Neuronal stem cell (in vitro differentiated cells): ENCODE results near the gene GNG12.

Experiments
- DNase-seq: peaks from one replicate; pipeline ENCODE4 v3.0.0-alpha.2; 2013; ENCODE audit warnings: low spot score
- H2AFZ ChIP-seq: one replicate; pipeline ENCODE4 v1.6.1; 2013; ENCODE audit warnings: mild to moderate bottlenecking, low read length, inconsistent platforms
- H2AK5ac ChIP-seq: 2 replicates; pipeline ENCODE4 v1.6.1; 2013; ENCODE audit warnings: low read depth, mild to moderate bottlenecking, inconsistent platforms, low read length, moderate library complexity, mixed read lengths
- H2BK120ac ChIP-seq: 2 replicates; pipeline ENCODE4 v1.6.1; 2013; ENCODE audit warnings: low read depth, mild to moderate bottlenecking, inconsistent platforms, low read length, moderate library complexity, mixed read lengths
- H2BK12ac ChIP-seq: one replicate; pipeline ENCODE4 v1.6.1; 2013; ENCODE audit warnings: low read length, inconsistent platforms
- H2BK15ac ChIP-seq: 2 replicates; pipeline ENCODE4 v1.6.1; 2013; ENCODE audit warnings: mild to moderate bottlenecking, low read length, inconsistent platforms, mixed read lengths
- H2BK5ac ChIP-seq: one replicate; pipeline ENCODE4 v1.6.1; 2013; ENCODE audit warnings: inconsistent platforms, mild to moderate bottlenecking, low read length, moderate library complexity
- H3K14ac ChIP-seq: one replicate; pipeline ENCODE4 v1.6.1; 2013; ENCODE audit warnings: low read length, inconsistent platforms
- H3K18ac ChIP-seq: 2 replicates; pipeline ENCODE4 v1.6.1; 2013; ENCODE audit warnings: low read length, inconsistent platforms
- H3K23ac ChIP-seq: 2 replicates; pipeline ENCODE4 v1.6.1; 2013; ENCODE audit warnings: low read depth, mild to moderate bottlenecking, mixed read lengths, low read length, inconsistent platforms; ENCODE audit not compliant: poor library complexity
- H3K27ac ChIP-seq: replicated peaks from 3 replicates; pipeline ENCODE4 v1.5.1; 2013; ENCODE audit warnings: low read length, inconsistent platforms
- H3K27me3 ChIP-seq, 3 experiments: 2 replicates each; pipeline ENCODE4 v1.6.1; 2013; ENCODE audit warnings: low read length in 3 of 3, mild to moderate bottlenecking in 2 of 3, inconsistent platforms in 1 of 3, low read depth in 1 of 3, mixed read lengths in 1 of 3, moderate library complexity in 1 of 3; ENCODE audit not compliant: control insufficient read depth in 3 of 3, insufficient read depth in 3 of 3
- H3K36me3 ChIP-seq, 2 donors: replicated peaks in 1 of 2; 2 replicates each; pipeline ENCODE4 v1.6.1; 2013; ENCODE audit warnings: low read length in 2 of 2; ENCODE audit not compliant: control insufficient read depth in 2 of 2, insufficient read depth in 2 of 2
- H3K4ac ChIP-seq: 2 replicates; pipeline ENCODE4 v1.6.1; 2013; ENCODE audit warnings: inconsistent platforms, mild to moderate bottlenecking, low read length, moderate library complexity
- H3K4me1 ChIP-seq, 2 donors: 1 replicate in 1 of 2; 2 replicates in 1 of 2; pipeline ENCODE4 v1.6.1; 2013; ENCODE audit warnings: low read length in 2 of 2, low read depth in 1 of 2; ENCODE audit not compliant: control insufficient read depth in 2 of 2, insufficient read depth in 1 of 2
- H3K4me2 ChIP-seq: one replicate; pipeline ENCODE4 v1.6.1; 2013; ENCODE audit warnings: mild to moderate bottlenecking, low read length, inconsistent platforms; ENCODE audit not compliant: insufficient read depth, poor library complexity, severe bottlenecking
- H3K4me3 ChIP-seq, 2 donors: 2 replicates each; pipeline ENCODE4 v1.5.1; 2013; ENCODE audit warnings: low read length in 2 of 2, mild to moderate bottlenecking in 2 of 2, inconsistent platforms in 1 of 2, moderate library complexity in 1 of 2
- H3K79me1 ChIP-seq: one replicate; pipeline ENCODE4 v1.6.1; 2013; ENCODE audit warnings: low read depth, mild to moderate bottlenecking, inconsistent platforms, low read length, moderate library complexity
- H3K9ac ChIP-seq: one replicate; pipeline ENCODE4 v1.6.1; 2013; ENCODE audit warnings: mild to moderate bottlenecking, low read depth, low read length, inconsistent platforms; ENCODE audit not compliant: poor library complexity
- H3K9me3 ChIP-seq, 2 donors: replicated peaks in 1 of 2; 2 replicates each; pipeline versions ENCODE3 to v1.6.1; 2013; ENCODE audit warnings: low read length in 2 of 2, mild to moderate bottlenecking in 2 of 2, inconsistent platforms in 1 of 2, low read depth in 1 of 2, mixed read lengths in 1 of 2, moderate library complexity in 1 of 2; ENCODE audit not compliant: control insufficient read depth in 2 of 2, insufficient read depth in 1 of 2
- H4K8ac ChIP-seq: one replicate; pipeline ENCODE4 v1.6.1; 2013; ENCODE audit warnings: low read depth, mild to moderate bottlenecking, inconsistent platforms, low read length, moderate library complexity
- H4K91ac ChIP-seq: one replicate; pipeline ENCODE4 v1.6.1; 2013; ENCODE audit warnings: low read length, low read depth, mild to moderate bottlenecking, inconsistent platforms; ENCODE audit not compliant: poor library complexity
- WGBS, 2 donors: extraction: QIAGEN DNeasy Blood & Tissue Kit; methylation state at CpG; one replicate each; pipeline ENCODE4 v1.1.7; 2013; ENCODE audit warnings: missing lambda C conversion rate in 2 of 2, mixed read lengths in 1 of 2; ENCODE audit not compliant: insufficient read length in 2 of 2, insufficient replicate concordance in 1 of 2; ENCODE audit errors: extremely low coverage in 2 of 2; 5-methylcytosine and 5-hydroxymethylcytosine counted together

Gene GNG12

GRCh38 chr1:67717876-67718275 lies 115.4 kb downstream of the GNG12 start:
- Histone ChIP-seq H3K4ac (no peak overlapping the region), H3K4me2 (no peak overlapping the region), H3K23ac (no peak overlapping the region), H3K9me3 (no peaks in the 10 kb centered on the region), H3K27ac (no peak overlapping the region), H4K91ac (no peak overlapping the region), H2BK15ac (no peak overlapping the region), H2BK12ac (no peak overlapping the region), H3K36me3 (no peaks in the 10 kb centered on the region), H3K4me1 (peaks cover 4 to 13% of the 10 kb centered on the region in 2 donors), H2AFZ (no peak overlapping the region), H3K18ac (no peak overlapping the region), H3K9ac (no peak overlapping the region), H3K79me1 (no peaks in the 10 kb centered on the region), H2AK5ac (no peak overlapping the region), H3K4me3 (no peak overlapping the region), H4K8ac (no peak overlapping the region), H2BK120ac (no peak overlapping the region), H3K27me3 (no peaks in the 10 kb centered on the region), H3K14ac (no peak overlapping the region), H2BK5ac (no peak overlapping the region)
- no peak for DNase-seq
- no CpG with 5 or more reads among the region's 4 CpGs for WGBS, 2 donors

GRCh38 chr1:67716800-67717199 lies 116.5 kb downstream of the GNG12 start:
- H3K4me1 ChIP-seq: peaks cover 4 to 10% of the 10 kb centered on the region in 2 donors
- no peak overlapping the region for H3K4ac ChIP-seq
- no peak overlapping the region for H2AK5ac ChIP-seq
- no peak overlapping the region for H2AFZ ChIP-seq
- WGBS, 2 donors: no CpG with 5 or more reads among the region's 4 CpGs
- H4K91ac ChIP-seq: no peak overlapping the region
- no peaks in the 10 kb centered on the region for H3K9me3 ChIP-seq
- no peak overlapping the region for H3K14ac ChIP-seq
- H2BK15ac ChIP-seq: no peak overlapping the region
- H3K4me2 ChIP-seq: no peak overlapping the region
- no peak overlapping the region for H3K23ac ChIP-seq
- H2BK120ac ChIP-seq: no peak overlapping the region
- no peak overlapping the region for H2BK5ac ChIP-seq
- no peaks in the 10 kb centered on the region for H3K27me3 ChIP-seq
- H3K9ac ChIP-seq: no peak overlapping the region
- no peak overlapping the region for H3K18ac ChIP-seq
- no peak overlapping the region for H2BK12ac ChIP-seq
- no peaks in the 10 kb centered on the region for H3K36me3 ChIP-seq
- no peaks in the 10 kb centered on the region for H3K79me1 ChIP-seq
- no peak for DNase-seq
- no peak overlapping the region for H3K27ac ChIP-seq
- no peak overlapping the region for H4K8ac ChIP-seq
- no peak overlapping the region for H3K4me3 ChIP-seq

GRCh38 chr1:67715819-67716218 lies 117.4 kb downstream of the GNG12 start:
- H3K27me3 ChIP-seq: no peaks in the 10 kb centered on the region
- no peak overlapping the region for H3K14ac ChIP-seq
- no peak overlapping the region for H3K23ac ChIP-seq
- DNase-seq: no peak
- H3K36me3 ChIP-seq: no peaks in the 10 kb centered on the region
- H3K79me1 ChIP-seq: no peaks in the 10 kb centered on the region
- no peak overlapping the region for H4K8ac ChIP-seq
- H2AK5ac ChIP-seq: no peak overlapping the region
- no peak overlapping the region for H2BK5ac ChIP-seq
- no peaks in the 10 kb centered on the region for H3K9me3 ChIP-seq
- H3K18ac ChIP-seq: no peak overlapping the region
- H3K27ac ChIP-seq: no peak overlapping the region
- no peak overlapping the region for H2BK15ac ChIP-seq
- WGBS, 2 donors: no CpG with 5 or more reads among the region's 2 CpGs
- no peak overlapping the region for H3K4ac ChIP-seq
- peaks cover 4 to 10% of the 10 kb centered on the region in 2 donors for H3K4me1 ChIP-seq
- no peak overlapping the region for H3K4me3 ChIP-seq
- H2BK120ac ChIP-seq: no peak overlapping the region
- no peak overlapping the region for H2AFZ ChIP-seq
- no peak overlapping the region for H4K91ac ChIP-seq
- H3K9ac ChIP-seq: no peak overlapping the region
- H2BK12ac ChIP-seq: no peak overlapping the region
- H3K4me2 ChIP-seq: no peak overlapping the region

- Histone ChIP-seq H3K4me1 (peaks cover 4 to 8% of the 10 kb centered on the region in 2 donors), H3K18ac (no peak overlapping the region)
These were observed 120.0 kb downstream of the GNG12 start for GRCh38 chr1:67713057-67713846.

More at GRCh38 chr1:67713057-67713846, 120.0 kb downstream of the GNG12 start:
- Histone ChIP-seq H2BK12ac (no peak overlapping the region), H3K4ac (no peak overlapping the region), H3K4me2 (no peak overlapping the region), H3K27ac (no peak overlapping the region), H3K27me3 (no peaks in the 10 kb centered on the region), H3K4me3 (no peak overlapping the region), H3K23ac (no peak overlapping the region), H3K9ac (no peak overlapping the region), H2BK120ac (no peak overlapping the region), H3K36me3 (no peaks in the 10 kb centered on the region), H2BK15ac (no peak overlapping the region), H2BK5ac (no peak overlapping the region), H3K9me3 (no peaks in the 10 kb centered on the region), H4K91ac (no peak overlapping the region), H4K8ac (no peak overlapping the region), H2AFZ (no peak overlapping the region), H3K79me1 (no peaks in the 10 kb centered on the region), H2AK5ac (no peak overlapping the region), H3K14ac (no peak overlapping the region)
- WGBS, 2 donors: no CpG with 5 or more reads among the region's 6 CpGs
- no peak for DNase-seq
